M059J (cell line): Measurements from ENCODE around the gene KANK4. TPM values are rescaled to one million over a fixed set of nuclear protein-coding genes. Genes with fewer than 3 reads are reported as not detected.

Experiments
- DNase-seq: peaks from one replicate; pipeline ENCODE4 v3.0.0-alpha.2; 2012; ENCODE audit warnings: low read depth
- total RNA-seq: library from RNA; depleted of rRNA; stranded (reverse); fragments of >200 nt; shearing (Covaris generic); gene quantifications from 2 replicates; pipeline ENCODE4 v1.2.3, GENCODE V29; 2014

The KANK4 gene
- total RNA-seq, 1 experiment from 2014 or later, result 27.2 TPM

DNA sequence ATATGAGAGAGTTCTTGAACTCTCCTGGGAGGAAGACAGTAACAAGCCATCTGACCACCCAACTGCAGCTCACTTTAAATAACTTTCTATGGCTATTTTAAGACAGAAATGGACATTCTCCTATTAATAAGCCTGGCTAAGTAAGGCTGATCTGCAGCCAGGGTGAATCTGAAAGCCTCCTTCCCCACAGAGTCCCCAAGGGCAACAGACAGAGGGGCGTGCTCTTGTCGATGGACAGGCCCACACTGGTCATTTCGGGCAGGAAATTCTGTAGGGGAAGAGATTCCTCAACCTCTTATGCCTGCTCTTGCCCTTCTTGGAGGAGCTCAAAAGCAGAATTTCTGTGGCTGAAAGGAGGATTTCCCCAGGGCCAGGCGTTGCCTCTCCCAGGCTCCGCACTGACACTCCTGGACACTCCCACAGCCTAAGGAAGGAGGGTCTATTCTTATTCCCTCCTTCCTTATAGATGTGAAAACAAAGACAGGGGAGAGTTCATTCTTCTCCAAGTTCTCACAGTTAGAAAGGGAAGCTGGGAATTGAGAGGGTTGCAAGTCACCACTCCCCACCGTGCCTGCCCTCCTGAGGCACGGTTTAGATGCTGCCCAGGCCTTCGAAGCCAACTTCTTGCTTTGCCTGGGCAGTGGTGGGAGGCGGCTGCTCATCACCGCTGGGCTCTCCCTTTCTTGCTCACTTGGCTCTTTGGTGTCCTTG, 17.9 kb upstream of the KANK4 start:
- no peak for DNase-seq

DNA sequence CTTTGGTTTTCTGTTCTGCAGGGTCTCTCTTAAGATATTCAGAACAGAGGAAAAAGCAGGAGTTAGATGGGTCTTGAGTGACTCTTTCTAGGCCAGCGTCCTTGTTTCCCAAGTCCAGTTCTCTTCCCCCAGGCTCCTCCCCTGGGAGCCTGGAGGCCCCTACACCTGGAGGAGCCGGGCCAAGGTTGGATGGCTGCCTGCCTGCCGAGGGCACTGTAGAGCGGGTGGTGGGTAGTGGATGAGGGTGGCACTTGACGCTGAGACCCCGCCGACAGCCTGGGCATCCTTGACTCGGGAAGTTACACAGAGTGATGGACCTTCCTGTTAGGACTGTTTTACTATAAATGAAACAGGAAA, 17.4 kb upstream of the KANK4 start:
- no peak for DNase-seq

DNA sequence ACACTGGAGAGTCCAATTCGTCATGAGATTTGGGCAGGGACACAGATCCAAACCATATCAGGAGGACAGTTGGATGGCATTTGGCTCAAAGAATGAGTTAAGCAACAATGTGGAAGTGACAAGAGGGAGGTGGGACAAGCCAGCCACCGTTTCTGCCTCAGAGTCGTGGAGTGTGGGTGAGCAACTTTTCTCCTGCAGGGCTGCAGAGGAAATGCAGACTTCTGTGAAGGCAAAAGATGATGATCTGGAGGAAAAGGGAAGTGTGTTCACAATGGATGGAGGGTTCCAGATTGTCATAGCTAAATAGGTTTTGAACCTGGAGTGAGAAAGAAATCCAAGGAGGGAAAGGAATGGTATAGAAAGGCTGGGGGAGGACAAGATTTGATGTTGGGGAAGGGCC, 16.4 kb upstream of the KANK4 start:
- DNase-seq, result no peak

DNA sequence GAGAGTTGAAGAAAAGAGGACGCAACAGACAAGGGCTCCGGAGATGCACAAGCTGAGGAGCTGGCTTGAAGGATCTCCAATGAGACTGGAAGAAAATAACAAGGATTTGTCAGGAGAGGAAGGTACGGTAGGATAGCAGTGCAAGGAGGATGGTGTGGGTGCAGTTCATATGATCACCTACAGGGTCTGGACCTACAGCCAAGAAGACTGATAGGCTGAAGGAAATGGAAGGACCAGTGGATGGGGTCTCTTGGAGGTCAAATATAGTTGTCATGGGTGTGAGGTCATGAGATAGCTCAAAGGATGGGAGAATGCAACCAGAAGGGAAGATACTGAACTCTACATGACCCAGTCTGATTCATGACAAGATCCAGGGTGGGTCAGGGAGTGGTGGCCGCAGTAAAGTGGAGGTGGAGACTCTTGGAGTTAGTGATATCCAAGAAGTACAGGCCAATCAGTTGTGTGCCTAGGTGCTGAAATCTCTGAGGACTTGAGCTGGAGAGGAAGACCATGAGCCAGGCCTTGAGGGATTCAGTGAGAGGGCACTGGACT, 15.3 kb upstream of the KANK4 start:
- DNase-seq, result peak; percentile 14

- peak; percentile 81 for DNase-seq
Measured at GRCh38 chr1:62333441-62333840, 14.2 kb upstream of the KANK4 start.

DNA sequence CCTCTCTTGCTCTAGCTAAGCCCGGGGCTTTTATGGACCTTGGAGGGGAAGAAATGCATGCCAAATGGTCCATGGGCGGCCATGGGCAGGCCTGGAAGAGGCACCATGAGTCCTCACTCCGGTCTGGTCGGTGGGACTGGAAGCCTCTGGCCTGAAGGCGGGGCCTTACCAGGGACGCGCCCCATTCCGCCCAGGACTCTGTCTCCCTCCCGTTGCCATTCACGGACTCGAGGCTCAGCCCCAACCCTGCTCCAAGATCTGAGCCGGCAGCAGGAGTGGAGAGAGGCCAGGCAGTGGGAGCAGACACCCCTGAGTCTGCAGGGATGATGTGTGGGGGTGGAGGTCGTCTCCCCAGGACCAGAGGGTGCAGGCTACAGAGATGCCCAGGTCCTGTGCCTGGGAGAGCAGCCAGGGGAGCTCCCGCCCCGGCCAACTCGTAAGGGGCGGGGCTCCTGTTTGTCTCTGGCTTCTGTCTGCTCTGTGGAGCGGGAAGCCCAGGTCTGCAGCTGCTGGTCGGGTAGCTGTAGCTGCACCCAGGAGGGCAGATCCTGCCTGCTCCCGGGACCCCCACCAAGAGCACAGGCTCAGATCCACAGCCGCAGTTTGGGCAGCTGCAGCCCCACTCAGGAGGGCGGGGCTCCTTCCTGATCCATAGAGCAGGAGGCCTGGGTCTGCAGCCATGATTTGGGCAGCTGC, 8.3 kb upstream of the KANK4 start:
- peak; percentile 48 for DNase-seq

GRCh38 chr1:62325681-62326080, 6.4 kb upstream of the KANK4 start:
- peak; percentile 98 for DNase-seq

- DNase-seq, result peak; percentile 97
Measured at GRCh38 chr1:62325081-62325480, 5.8 kb upstream of the KANK4 start.

GRCh38 chr1:62321446-62321845, 2.2 kb upstream of the KANK4 start:
- peak; percentile 96 for DNase-seq

DNA sequence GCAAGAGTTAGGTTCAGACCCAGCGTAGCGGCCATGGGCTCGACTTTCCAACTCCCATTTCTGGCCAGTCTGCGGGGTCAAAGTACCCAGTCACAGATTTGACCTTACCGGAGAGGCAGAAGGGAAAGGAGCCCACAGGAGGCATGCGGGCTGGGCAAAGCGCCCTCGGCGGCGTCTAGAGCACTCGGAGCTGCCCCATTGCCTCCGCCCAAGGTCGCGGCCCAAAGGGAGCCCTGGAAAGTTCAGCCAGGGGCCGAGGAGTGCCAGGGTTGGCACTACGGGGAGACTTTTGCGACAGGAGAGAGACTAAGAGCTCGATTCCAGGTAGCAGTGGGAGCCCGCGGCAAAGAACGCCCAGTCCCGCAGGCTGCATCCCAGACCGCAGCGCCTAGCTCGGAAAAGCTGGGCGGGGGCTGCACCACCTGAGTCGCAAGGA, 896 bp downstream of the KANK4 start:
- DNase-seq, result peak; percentile 18

DNA sequence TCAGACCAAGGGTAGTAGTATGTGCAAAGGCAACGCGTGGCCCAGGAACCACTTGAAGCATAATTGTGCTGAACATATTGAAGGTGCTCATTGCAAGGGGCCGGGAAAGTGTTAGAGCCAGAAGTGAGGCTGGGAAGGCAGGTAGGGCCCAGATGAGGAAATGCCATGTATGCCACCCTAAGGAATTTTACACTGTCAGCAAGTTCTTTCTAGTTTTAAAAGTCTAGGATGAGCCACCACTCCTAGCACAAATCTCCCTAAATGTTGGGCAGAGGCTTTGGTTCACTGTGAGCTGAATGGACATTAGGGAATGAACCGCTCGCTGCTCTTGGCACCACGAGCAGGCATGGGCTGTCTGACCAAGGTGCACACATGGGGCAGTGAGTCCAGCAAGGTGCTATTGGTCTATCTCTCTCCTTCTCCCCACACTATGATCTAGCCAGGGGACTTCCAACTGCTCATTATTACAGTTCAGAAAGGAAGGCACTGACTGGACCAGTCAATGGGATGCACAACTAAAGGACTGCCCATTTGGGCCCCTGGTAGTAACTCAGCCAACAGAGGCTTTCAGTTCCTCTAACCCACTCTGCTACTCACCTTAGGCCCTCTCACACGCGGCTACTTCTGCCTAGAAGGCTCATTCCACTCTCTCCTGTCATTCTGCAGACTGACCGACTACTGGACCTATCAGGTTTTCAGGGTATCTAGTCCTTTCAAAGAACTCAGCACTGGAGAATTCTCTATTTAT, 2.0 kb downstream of the KANK4 start:
- DNase-seq, result peak; percentile 26

- DNase-seq, result no peak
Measured at GRCh38 chr1:62316135-62316534, 3.1 kb downstream of the KANK4 start.

DNA sequence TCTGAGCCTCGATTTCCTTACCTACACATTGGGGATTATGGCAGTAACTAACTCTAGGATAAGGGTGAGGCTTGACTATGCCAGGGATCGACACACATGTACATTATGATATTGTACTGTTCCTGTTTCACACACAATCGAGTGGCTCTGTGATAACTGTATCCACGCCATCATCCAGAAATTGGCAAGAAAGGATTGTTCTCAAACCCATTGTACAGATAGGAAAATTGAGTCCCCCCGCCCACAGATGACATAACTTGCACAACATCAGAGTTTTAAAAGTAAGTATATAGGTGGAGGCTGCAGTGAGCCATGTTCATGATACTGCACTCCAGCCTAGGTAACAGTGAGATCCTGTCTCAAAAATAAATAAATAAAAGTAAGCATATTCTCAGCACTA, 3.8 kb downstream of the KANK4 start:
- no peak for DNase-seq

GRCh38 chr1:62314454-62315350, 4.5 kb downstream of the KANK4 start:
- peak; percentile 12 for DNase-seq

DNA sequence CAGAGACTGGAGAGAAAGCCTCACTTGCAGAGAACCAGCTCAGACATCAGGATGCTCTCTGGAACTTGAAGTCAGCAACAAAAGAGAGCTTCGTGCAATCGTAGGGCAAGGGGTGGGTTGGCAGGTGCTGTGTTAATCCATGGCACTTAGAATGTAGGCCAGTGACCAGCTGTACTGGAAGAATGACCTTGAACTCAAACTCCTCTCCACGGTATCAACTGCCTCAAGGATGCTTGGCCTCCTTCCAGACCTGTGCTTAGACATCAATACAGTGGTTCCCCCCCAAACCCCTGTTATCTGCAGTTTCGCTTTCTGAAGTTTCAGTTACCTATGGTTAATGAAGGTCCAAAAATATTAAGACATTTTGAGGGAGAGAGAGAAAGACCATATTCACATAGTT, 6.5 kb downstream of the KANK4 start:
- DNase-seq, result peak; percentile 17

GRCh38 chr1:62311473-62311943, 7.7 kb downstream of the KANK4 start:
- DNase-seq, result peak; percentile 96

GRCh38 chr1:62309906-62310305, 9.3 kb downstream of the KANK4 start:
- no peak for DNase-seq

DNA sequence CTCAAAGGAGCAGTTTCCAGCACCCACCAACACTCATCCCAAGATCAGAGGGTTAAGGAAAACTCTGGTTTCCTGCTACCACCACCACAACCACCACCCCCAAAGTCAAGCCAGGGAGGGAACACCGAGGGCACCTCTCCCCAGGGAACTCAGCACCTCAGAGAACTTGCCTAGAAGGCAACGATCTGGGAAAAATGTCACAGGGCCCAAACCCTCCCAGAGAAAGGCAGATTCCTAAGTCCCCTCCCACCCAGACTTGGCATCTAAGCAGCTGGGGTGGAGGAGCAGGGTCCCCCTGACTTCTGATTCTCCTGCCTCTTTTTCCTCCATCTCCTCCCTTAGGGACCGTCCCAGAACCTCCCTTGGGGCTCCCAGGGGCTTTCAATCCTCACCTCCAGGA, 10.6 kb downstream of the KANK4 start:
- DNase-seq, result no peak

- peak; percentile 96 for DNase-seq
Measured at GRCh38 chr1:62307895-62308492, 11.2 kb downstream of the KANK4 start.

GRCh38 chr1:62307446-62307845, 11.8 kb downstream of the KANK4 start:
- peak; percentile 25 for DNase-seq

DNA sequence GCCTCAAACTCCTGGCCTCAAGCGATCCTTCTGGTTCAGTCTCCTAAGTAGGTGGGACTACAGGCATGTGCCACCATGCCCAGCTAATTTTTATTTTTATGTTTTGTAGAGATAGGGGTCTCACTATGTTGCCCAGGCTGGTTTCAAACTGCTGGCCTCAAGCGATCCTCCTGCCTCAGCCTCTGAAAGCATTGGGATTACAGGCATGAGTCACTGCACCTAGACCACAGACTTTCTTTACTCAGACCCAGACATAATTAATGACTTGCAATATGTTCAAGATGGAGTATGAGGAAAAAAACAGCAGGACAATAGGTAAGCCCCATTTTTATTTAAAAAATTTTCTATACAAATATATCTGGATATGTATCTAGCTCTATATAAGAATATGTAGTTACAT, 13.2 kb downstream of the KANK4 start:
- peak; percentile 68 for DNase-seq
